Astrocyte (in vitro differentiated cells and primary cell): ENCODE measurements around the gene SCLY.

Experiments
- CTCF ChIP-seq: IDR thresholded peaks from 2 replicates; pipeline ENCODE4 v1.5.1; 2011; ENCODE audit warnings: low read depth, mild to moderate bottlenecking, inconsistent platforms, low read length, moderate library complexity; ENCODE audit not compliant: insufficient read depth
- EZH2 ChIP-seq: IDR thresholded peaks from 2 replicates; pipeline ENCODE4 v1.6.1; 2012; ENCODE audit warnings: mild to moderate bottlenecking, low read length, inconsistent platforms; ENCODE audit not compliant: insufficient read depth

DNA sequence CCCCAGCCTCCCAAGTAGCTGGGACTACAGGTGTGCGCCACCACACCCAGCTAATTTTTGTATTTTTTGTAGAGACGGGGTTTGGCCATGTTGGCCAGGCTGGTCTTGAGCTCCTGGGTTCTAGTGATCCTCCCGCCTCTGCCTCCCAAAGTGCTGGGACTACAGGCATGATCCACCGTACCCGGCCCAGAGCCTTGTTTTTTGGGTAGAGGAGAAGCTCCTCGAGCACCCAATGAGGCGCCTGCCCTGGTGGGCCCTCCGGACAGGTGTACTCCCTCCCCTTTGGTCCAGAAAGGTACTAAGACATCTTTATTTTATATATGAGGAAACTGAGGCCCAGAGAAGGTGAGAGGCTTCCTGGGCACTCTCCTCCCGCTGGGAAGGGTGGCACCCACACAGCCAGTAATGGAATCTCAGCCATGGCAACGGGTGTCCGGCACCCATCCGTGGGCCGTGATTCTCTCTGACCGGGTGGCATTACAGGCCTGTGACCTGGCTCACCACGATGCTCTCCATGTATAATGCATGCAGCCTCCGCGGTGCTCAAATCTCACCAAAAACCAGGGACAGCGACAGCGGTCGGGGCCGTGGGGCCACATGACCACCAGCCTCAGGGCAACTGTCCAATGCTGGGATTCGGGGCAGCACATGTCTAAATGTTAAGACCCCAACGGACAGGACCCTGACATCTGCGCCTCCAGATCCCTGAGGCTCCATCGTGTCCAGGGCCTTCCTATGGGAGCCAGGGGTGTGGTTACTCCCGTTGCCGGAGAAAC, 60.9 kb downstream of the SCLY start:
- no peak for TF ChIP-seq CTCF
- no peak for TF ChIP-seq EZH2
